ENCODE measurements around the gene SORCS2. TPM values are rescaled to one million over a fixed set of nuclear protein-coding genes. Genes with fewer than 3 reads are reported as not detected.

SORCS2 gene
- total and polyA plus RNA-seq, 2 of the 8 experiments (the other 6 are each of a cell fraction or from before 2014, with no cell fraction given): 0.36 to 1.8 TPM

GRCh38 chr4:7735395-7735794 is 543.1 kb downstream of the SORCS2 start:
- no peak overlapping the region for H3K4me3 ChIP-seq (ENCODE audit: extremely low read depth in 1 of 4, insufficient read depth in 2 of 4, low read depth in 3 of 4, low read length in 4 of 4)
- no peak overlapping the region for H4K91ac ChIP-seq (replicated peaks; ENCODE audit: insufficient read length, low read length)
- H4K8ac ChIP-seq (ENCODE audit: extremely low read depth, insufficient read depth, low read length): no peak overlapping the region
- 83% methylated on average over 5 of the region's 5 CpGs; no CpG with 5 or more reads in 1 of the 2 experiments for WGBS, 2 experiments (ENCODE audit: extremely low coverage in 1 of 2, insufficient coverage in 1 of 2, insufficient read length in 1 of 2, insufficient replicate concordance in 2 of 2, low coverage in 1 of 2, low lambda C conversion rate in 2 of 2, missing lambda C conversion rate in 1 of 2)
- no peak overlapping the region for H4K5ac ChIP-seq (ENCODE audit: insufficient read length, low read depth, low read length)
- H3K9ac ChIP-seq (replicated peaks in 1 of 4; ENCODE audit: extremely low read depth in 1 of 4, low read depth in 3 of 4, low read length in 3 of 4): no peak overlapping the region
- FAIRE-seq (no peak), DNase-seq (ENCODE audit: low read depth in 1 of 2, low spot score in 2 of 2) (no peak)
- H3K79me1 ChIP-seq (ENCODE audit: low read depth, low read length): no peaks in the 10 kb centered on the region
- no peak overlapping the region for H2BK5ac ChIP-seq (ENCODE audit: low read depth, low read length)
- H3K4me1 ChIP-seq (replicated peaks in 1 of 4; ENCODE audit: control insufficient read depth in 3 of 4, insufficient read depth in 4 of 4, low read length in 3 of 4): no peaks in the 10 kb centered on the region; a peak in 2 of 7 replicates
- H3K4me2 ChIP-seq (ENCODE audit: insufficient read depth in 1 of 2, low read depth in 2 of 2, low read length in 2 of 2): no peak overlapping the region
- no peaks in the 10 kb centered on the region for H3K23me2 ChIP-seq (ENCODE audit: low read depth, low read length)
- no peak overlapping the region for H2BK120ac ChIP-seq (replicated peaks; ENCODE audit: low read depth, low read length)
- H3K23ac ChIP-seq (ENCODE audit: insufficient read length): no peak overlapping the region
- H2BK20ac ChIP-seq (ENCODE audit: low read length): no peak overlapping the region
- H3K56ac ChIP-seq (replicated peaks; ENCODE audit: insufficient read length, low read depth, low read length): no peak overlapping the region
- no peak overlapping the region for H2BK15ac ChIP-seq (ENCODE audit: low read length)
- H3K18ac ChIP-seq (ENCODE audit: extremely low read depth, low read length): no peak overlapping the region
- ChIA-PET CTCF (ENCODE audit: partially characterized antibody) (interaction anchor here (0.5 to 2.3 kb wide), 7 partner anchors 15 to 635 kb away, joined by 3 to 9 read pairs (median 3); no protein-coding TSS in a partner anchor), POLR2A (ENCODE audit: partially characterized antibody) (no interaction called here)
- TF ChIP-seq RFX5 (IDR thresholded peaks at IDR 0.05; ENCODE audit: borderline replicate concordance, low read depth, low read length) (no peak), TAF1 (IDR thresholded peaks at IDR 0.05; ENCODE audit: low read depth, low read length) (no peak), MAFK (IDR thresholded peaks at IDR 0.05; ENCODE audit: low read depth, low read length) (no peak), SUZ12 (IDR thresholded peaks at IDR 0.05; ENCODE audit: low read length) (no peak), CEBPB (IDR thresholded peaks at IDR 0.05; ENCODE audit: low read depth, low read length) (no peak)
- no peak overlapping the region for H2BK12ac ChIP-seq (ENCODE audit: low read depth, low read length)
- no peak overlapping the region for H2AFZ ChIP-seq (ENCODE audit: low read length)
- no peaks in the 10 kb centered on the region for H3K9me3 ChIP-seq (ENCODE audit: insufficient read depth in 2 of 2, low read depth in 1 of 2, low read length in 1 of 2)
- H3K27ac ChIP-seq (ENCODE audit: low read depth, low read length): no peak overlapping the region
- peaks cover 0 to 5% of the 10 kb centered on the region in 2 experiments for H4K20me1 ChIP-seq (replicated peaks in 1 of 2; ENCODE audit: control insufficient read depth in 1 of 2, insufficient read depth in 2 of 2, low read length in 2 of 2)
- H3K4ac ChIP-seq (replicated peaks; ENCODE audit: insufficient read length, low read depth, low read length): no peak overlapping the region
- no peaks in the 10 kb centered on the region for H3K79me2 ChIP-seq (ENCODE audit: control insufficient read depth in 1 of 2, insufficient read depth in 2 of 2, low read length in 2 of 2)
- H2AK5ac ChIP-seq (ENCODE audit: low read depth, low read length): no peak overlapping the region
- H3K36me3 ChIP-seq (ENCODE audit: control insufficient read depth in 2 of 4, insufficient read depth in 4 of 4, low read length in 3 of 4): no peaks in the 10 kb centered on the region
- H3K27me3 ChIP-seq (replicated peaks in 1 of 4; ENCODE audit: control insufficient read depth in 3 of 4, extremely low read depth in 1 of 4, insufficient read depth in 3 of 4, low read length in 3 of 4): 0 out of 7 replicates have a peak, but pooled peaks cover 0 to 2% (median 0%) of the 10 kb centered on the region in 4 experiments
- no peak overlapping the region for H3K14ac ChIP-seq (ENCODE audit: insufficient read length)
